Neural cell (in vitro differentiated cells): ENCODE results near the gene CLIC1. TPM values are rescaled to one million over a fixed set of nuclear protein-coding genes. Genes with fewer than 3 reads are reported as not detected.

Experiments
- H2AFZ ChIP-seq: fragments of 200-600, 300-800 bp; sonication (generic), shearing (Covaris generic); 2 replicates; pipeline ENCODE4 v1.6.0; 2014; ENCODE audit warnings: low read depth, mild to moderate bottlenecking, antibody characterized with exemption, low read length, moderate library complexity
- H3F3A ChIP-seq: fragments of 200-600 bp; shearing (Covaris generic); 2 replicates; pipeline ENCODE4 v1.6.1; 2016; ENCODE audit warnings: mild to moderate bottlenecking, moderate library complexity, mixed read lengths, antibody characterized with exemption, low read length; ENCODE audit not compliant: insufficient read depth, poor library complexity, severe bottlenecking
- H3K27ac ChIP-seq: fragments of 200-600, 300-800 bp; sonication (generic), shearing (Covaris generic); 2 replicates; pipeline ENCODE4 v1.5.1; 2014; ENCODE audit warnings: mild to moderate bottlenecking, low read length, moderate library complexity
- H3K27me3 ChIP-seq: fragments of 300-800, 200-600 bp; sonication (generic), shearing (Covaris generic); 2 replicates; pipeline ENCODE4 v1.6.0; 2014; ENCODE audit warnings: mild to moderate bottlenecking, low read depth, low read length, moderate library complexity; ENCODE audit not compliant: insufficient read depth
- H3K36me3 ChIP-seq: fragments of 300-800, 200-600 bp; sonication (generic), shearing (Covaris generic); 2 replicates; pipeline ENCODE4 v1.5.1; 2014; ENCODE audit warnings: mild to moderate bottlenecking, antibody characterized with exemption, low read length, moderate library complexity; ENCODE audit not compliant: insufficient read depth
- H3K4me2 ChIP-seq: fragments of 300-800, 200-600 bp; sonication (generic), shearing (Covaris generic); 2 replicates; pipeline ENCODE4 v1.6.0; 2014; ENCODE audit warnings: mild to moderate bottlenecking, low read length
- H3K4me3 ChIP-seq: fragments of 300-800, 200-600 bp; sonication (generic), shearing (Covaris generic); 2 replicates; pipeline ENCODE4 v1.5.1; 2014; ENCODE audit warnings: mild to moderate bottlenecking, low read length, moderate library complexity
- H3K79me2 ChIP-seq: fragments of 200-600 bp; shearing (Covaris generic); replicated peaks from 2 replicates; pipeline ENCODE4 v1.6.0; 2014; ENCODE audit warnings: mild to moderate bottlenecking, low read length, moderate library complexity; ENCODE audit not compliant: insufficient read depth
- H3K9ac ChIP-seq: fragments of 300-800, 200-600 bp; sonication (generic), shearing (Covaris generic); 2 replicates; pipeline ENCODE4 v1.6.1; 2016; ENCODE audit warnings: mild to moderate bottlenecking, low read length, mixed read lengths
- H3K9me2 ChIP-seq: fragments of 200-600 bp; shearing (Covaris generic); 2 replicates; pipeline ENCODE4 v1.6.1; 2016; ENCODE audit warnings: mild to moderate bottlenecking, low read length, mixed read lengths; ENCODE audit not compliant: insufficient read depth
- H3K9me3 ChIP-seq: fragments of 200-600, 300-800 bp; sonication (generic), shearing (Covaris generic); 2 replicates; pipeline ENCODE4 v1.6.1; 2016; ENCODE audit warnings: mild to moderate bottlenecking, mixed run types, low read length, moderate library complexity, mixed read lengths
- H4K20me1 ChIP-seq: fragments of 200-600 bp; shearing (Covaris generic); 2 replicates; pipeline ENCODE4 v1.6.1; 2016; ENCODE audit warnings: mild to moderate bottlenecking, mixed run types; ENCODE audit not compliant: insufficient read depth
- CTCF ChIP-seq: fragments of 450-650 bp; IDR thresholded peaks from 2 replicates; pipeline ENCODE4 v1.5.1; 2014; ENCODE audit warnings: antibody characterized with exemption, mild to moderate bottlenecking, moderate library complexity; ENCODE audit not compliant: poor library complexity, severe bottlenecking
- EP300 ChIP-seq: fragments of 450-650 bp; conservative IDR thresholded peaks from 2 replicates; pipeline ENCODE4 v1.6.1; 2014; ENCODE audit warnings: antibody characterized with exemption, mild to moderate bottlenecking, moderate library complexity; ENCODE audit not compliant: poor library complexity, severe bottlenecking
- EZH2 ChIP-seq: fragments of 200-600, 300-800 bp; shearing (Covaris generic), sonication (generic); IDR thresholded peaks from 2 replicates; pipeline ENCODE4 v1.6.1; 2014; ENCODE audit warnings: antibody characterized with exemption, low read length, borderline replicate concordance, mild to moderate bottlenecking; ENCODE audit not compliant: insufficient read depth, poor library complexity, severe bottlenecking
- MXI1 ChIP-seq: fragments of 450-650 bp; conservative IDR thresholded peaks from 2 replicates; pipeline ENCODE4 v1.6.1; 2014; ENCODE audit warnings: antibody characterized with exemption, mild to moderate bottlenecking; ENCODE audit not compliant: poor library complexity, severe bottlenecking
- POLR2AphosphoS5 ChIP-seq: IDR thresholded peaks from 2 replicates; pipeline ENCODE4 v1.6.1; 2012
- RAD21 ChIP-seq: fragments of 450-650 bp; conservative IDR thresholded peaks from 2 replicates; pipeline ENCODE4 v1.6.1; 2014; ENCODE audit warnings: antibody characterized with exemption, mild to moderate bottlenecking, moderate library complexity
- REST ChIP-seq: IDR thresholded peaks from 2 replicates; pipeline ENCODE4 v1.6.1; 2012; ENCODE audit warnings: borderline replicate concordance
- SMC3 ChIP-seq: fragments of 450-650 bp; conservative IDR thresholded peaks from 2 replicates; pipeline ENCODE4 v1.6.1; 2014; ENCODE audit warnings: antibody characterized with exemption, mild to moderate bottlenecking, moderate library complexity; ENCODE audit not compliant: poor library complexity
- TAF1 ChIP-seq: IDR thresholded peaks from 2 replicates; pipeline ENCODE4 v1.6.1; 2012; ENCODE audit warnings: low read depth
- polyA plus RNA-seq: library from polyadenylated mRNA; depleted of rRNA; stranded (reverse); fragments of >200 nt; gene quantifications from 2 replicates; pipeline ENCODE4 v1.2.3, GENCODE V29; 2014

The CLIC1 gene
- polyA plus RNA-seq, 1 donor from 2014 or later: 5.5 TPM

GRCh38 chr6:31689249-31690110, 46.9 kb downstream of the CLIC1 start:
- H2AFZ ChIP-seq: no peak overlapping the region
- no peaks in the 10 kb centered on the region for H3K79me2 ChIP-seq
- no peak overlapping the region for H3K27ac ChIP-seq
- no peak overlapping the region for H3K4me2 ChIP-seq
- no peaks in the 10 kb centered on the region for H3K36me3 ChIP-seq
- H3K9me2 ChIP-seq: no peaks in the 10 kb centered on the region
- no peak overlapping the region for H3K9ac ChIP-seq
- no peaks in the 10 kb centered on the region for H3K27me3 ChIP-seq
- H3K9me3 ChIP-seq: no peaks in the 10 kb centered on the region
- TF ChIP-seq REST: no peak
- TF ChIP-seq EP300: no peak
- TF ChIP-seq RAD21: no peak
- no peak for TF ChIP-seq TAF1
- no peak for TF ChIP-seq CTCF
- no peaks in the 10 kb centered on the region for H3F3A ChIP-seq
- H3K4me3 ChIP-seq: no peak overlapping the region
- H4K20me1 ChIP-seq: no peaks in the 10 kb centered on the region

GRCh38 chr6:31687860-31688693, 48.3 kb downstream of the CLIC1 start:
- Histone ChIP-seq H3K36me3 (peaks cover 4% of the 10 kb centered on the region), H3F3A (no peaks in the 10 kb centered on the region), H3K27me3 (no peaks in the 10 kb centered on the region), H3K9ac (no peak overlapping the region), H3K4me3 (no peak overlapping the region), H4K20me1 (no peaks in the 10 kb centered on the region), H3K9me2 (no peaks in the 10 kb centered on the region), H2AFZ (no peak overlapping the region), H3K27ac (no peak overlapping the region), H3K79me2 (no peaks in the 10 kb centered on the region), H3K4me2 (no peak overlapping the region), H3K9me3 (no peaks in the 10 kb centered on the region)
- TF ChIP-seq POLR2AphosphoS5: no peak
- TF ChIP-seq REST: no peak
- no peak for TF ChIP-seq TAF1
- no peak for TF ChIP-seq CTCF
- TF ChIP-seq MXI1: no peak
- no peak for TF ChIP-seq SMC3
- TF ChIP-seq EZH2: no peak
- no peak for TF ChIP-seq RAD21
- no peak for TF ChIP-seq EP300
